A673 (cell line): ENCODE measurements around the gene NLGN1.

Experiments used
- EZH2 ChIP-seq: fragments of 200-600 bp; sonication (generic); IDR thresholded peaks from 2 replicates; pipeline ENCODE4 v1.6.1; 2017; ENCODE audit warnings: borderline replicate concordance, low read depth, mild to moderate bottlenecking, mixed read lengths, antibody characterized with exemption, low read length; ENCODE audit not compliant: poor library complexity, severe bottlenecking
- TF ChIP-seq, protein P1 (sequence below): fragments of 300-800, 200-600 bp; sonication (generic); conservative IDR thresholded peaks from 2 replicates; pipeline ENCODE4 v1.5.1; 2017; ENCODE audit warnings: low read depth, mild to moderate bottlenecking, antibody characterized with exemption, low read length, moderate library complexity, mixed read lengths

GRCh38 chr3:173676094-173676493 lies 278.6 kb downstream of the NLGN1 start:
- TF ChIP-seq, protein P1, sequence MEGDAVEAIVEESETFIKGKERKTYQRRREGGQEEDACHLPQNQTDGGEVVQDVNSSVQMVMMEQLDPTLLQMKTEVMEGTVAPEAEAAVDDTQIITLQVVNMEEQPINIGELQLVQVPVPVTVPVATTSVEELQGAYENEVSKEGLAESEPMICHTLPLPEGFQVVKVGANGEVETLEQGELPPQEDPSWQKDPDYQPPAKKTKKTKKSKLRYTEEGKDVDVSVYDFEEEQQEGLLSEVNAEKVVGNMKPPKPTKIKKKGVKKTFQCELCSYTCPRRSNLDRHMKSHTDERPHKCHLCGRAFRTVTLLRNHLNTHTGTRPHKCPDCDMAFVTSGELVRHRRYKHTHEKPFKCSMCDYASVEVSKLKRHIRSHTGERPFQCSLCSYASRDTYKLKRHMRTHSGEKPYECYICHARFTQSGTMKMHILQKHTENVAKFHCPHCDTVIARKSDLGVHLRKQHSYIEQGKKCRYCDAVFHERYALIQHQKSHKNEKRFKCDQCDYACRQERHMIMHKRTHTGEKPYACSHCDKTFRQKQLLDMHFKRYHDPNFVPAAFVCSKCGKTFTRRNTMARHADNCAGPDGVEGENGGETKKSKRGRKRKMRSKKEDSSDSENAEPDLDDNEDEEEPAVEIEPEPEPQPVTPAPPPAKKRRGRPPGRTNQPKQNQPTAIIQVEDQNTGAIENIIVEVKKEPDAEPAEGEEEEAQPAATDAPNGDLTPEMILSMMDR: no peak
- no peak for TF ChIP-seq EZH2
